Keratinocyte (primary cell): Measurements from ENCODE around the gene IFI16. TPM values are rescaled to one million over a fixed set of nuclear protein-coding genes. Genes with fewer than 3 reads are reported as not detected.

ENCODE experiments used
- DNase-seq: peaks from one replicate; pipeline ENCODE4 v3.0.0-alpha.2; 2011; ENCODE audit warnings: low read depth, missing footprints, low spot score
- FAIRE-seq: peaks from 2 replicates; lab custom pipeline; 2011; peaks lifted over from hg19 to GRCh38; lab: Jason Lieb, UNC
- H2AFZ ChIP-seq: 2 replicates; pipeline ENCODE4 v1.6.0; 2012; ENCODE audit warnings: low read length, control low read depth, inconsistent platforms; ENCODE audit not compliant: control insufficient read depth
- H3K27ac ChIP-seq: 2 replicates; pipeline ENCODE4 v1.5.1; 2011; ENCODE audit warnings: low read length; ENCODE audit not compliant: control insufficient read depth, insufficient read depth
- H3K27me3 ChIP-seq: 3 replicates; pipeline ENCODE4 v1.6.0; 2011; ENCODE audit warnings: low read length; ENCODE audit not compliant: control insufficient read depth, insufficient read depth; ENCODE audit errors: extremely low read depth
- H3K36me3 ChIP-seq, 2 experiments: 2 replicates in 1 of 2; 3 replicates in 1 of 2; pipeline ENCODE4 v1.5.1; 2011; ENCODE audit warnings: low read length in 2 of 2, mild to moderate bottlenecking in 1 of 2; ENCODE audit not compliant: control insufficient read depth in 2 of 2, insufficient read depth in 2 of 2; ENCODE audit errors: extremely low read depth in 1 of 2
- H3K4me1 ChIP-seq: 3 replicates; pipeline ENCODE4 v1.5.1; 2011; ENCODE audit warnings: low read length; ENCODE audit not compliant: control insufficient read depth, insufficient read depth; ENCODE audit errors: extremely low read depth
- H3K4me2 ChIP-seq: 3 replicates; pipeline ENCODE4 v1.6.0; 2011; ENCODE audit warnings: low read depth, low read length; ENCODE audit not compliant: control insufficient read depth, insufficient read depth; ENCODE audit errors: extremely low read depth
- H3K4me3 ChIP-seq, 3 experiments: fragments of 200-600 bp in 1 of 3; sonication (generic) in 1 of 3; 2 replicates in 2 of 3; 3 replicates in 1 of 3; pipeline ENCODE4 v1.5.1; 2011 to 2016; ENCODE audit warnings: low read length in 3 of 3, mild to moderate bottlenecking in 3 of 3, control low read depth in 2 of 3, inconsistent platforms in 1 of 3, low read depth in 1 of 3, mixed read lengths in 1 of 3, mixed run types in 1 of 3, moderate library complexity in 1 of 3; ENCODE audit not compliant: control insufficient read depth in 2 of 3, insufficient read depth in 2 of 3; ENCODE audit errors: extremely low read depth in 1 of 3
- H3K79me2 ChIP-seq: 2 replicates; pipeline ENCODE4 v1.6.0; 2012; ENCODE audit warnings: low read length; ENCODE audit not compliant: control insufficient read depth, insufficient read depth
- H3K9ac ChIP-seq: 3 replicates; pipeline ENCODE4 v1.6.0; 2011; ENCODE audit warnings: low read length; ENCODE audit not compliant: control insufficient read depth, insufficient read depth; ENCODE audit errors: extremely low read depth
- H3K9me1 ChIP-seq: 3 replicates; pipeline ENCODE4 v1.6.0; 2011; ENCODE audit warnings: low read length; ENCODE audit not compliant: control insufficient read depth, insufficient read depth; ENCODE audit errors: extremely low read depth
- H3K9me3 ChIP-seq: 2 replicates; pipeline ENCODE4 v1.5.1; 2012; ENCODE audit warnings: low read depth, low read length; ENCODE audit not compliant: control insufficient read depth
- H4K20me1 ChIP-seq: 3 replicates; pipeline ENCODE4 v1.6.0; 2011; ENCODE audit warnings: low read length; ENCODE audit not compliant: control insufficient read depth, insufficient read depth; ENCODE audit errors: extremely low read depth
- EZH2 ChIP-seq: IDR thresholded peaks from one replicate; pipeline ENCODE4 v1.6.1; 2012; ENCODE audit warnings: inconsistent platforms, mild to moderate bottlenecking, low read length, moderate library complexity
- dilution Hi-C: fragments of 300-500 bp; cut with MboI; formaldehyde crosslinking; loops from one replicate; pipeline ENCODE4 v1.7.0; 2020; ENCODE audit warnings: low sequenced_read_pairs; ENCODE audit not compliant: extremely low pct_ligation_motif_present
- polyA plus RNA-seq, 5 experiments: library from polyadenylated mRNA; depleted of rRNA in 3 of 5; stranded (reverse) in 3 of 5; stranded (forward) in 1 of 5; unstranded in 1 of 5; fragments of >200 nt; gene quantifications; 1 replicate in 1 of 5; 2 replicates in 3 of 5; 3 replicates in 1 of 5; pipeline versions ENCODE4 v1.2.1 to v1.2.3, GENCODE V29; 2011 to 2012; ENCODE audit warnings: missing spikeins in 2 of 5, low read depth in 1 of 5, low replicate concordance in 1 of 5
- TF ChIP-seq, protein P1 (sequence below), 3 experiments: IDR thresholded peaks in 1 of 3; conservative IDR thresholded peaks in 1 of 3; optimal IDR thresholded peaks in 1 of 3; 2 replicates in 2 of 3; 3 replicates in 1 of 3; pipeline versions ENCODE3 to v1.5.1; 2011; ENCODE audit warnings: low read length in 3 of 3, mild to moderate bottlenecking in 3 of 3, moderate library complexity in 2 of 3, control low read depth in 1 of 3, inconsistent platforms in 1 of 3; ENCODE audit not compliant: insufficient read depth in 2 of 3; ENCODE audit errors: extremely low read depth in 1 of 3

Gene IFI16
- polyA plus RNA-seq, 1 donor (not counting 4 experiments of a cell fraction or from before 2014, with no cell fraction given), result 193 TPM

GRCh38 chr1:159055181-159055641 lies 45.5 kb downstream of the IFI16 start:
- H3K4me3 ChIP-seq, result no peak overlapping the region
- DNase-seq (peak; percentile 38), FAIRE-seq (peak; percentile 69)
- H3K9me1 ChIP-seq, result no peaks in the 10 kb centered on the region
- H3K4me1 ChIP-seq, result peaks cover 29% of the 10 kb centered on the region
- H3K4me2 ChIP-seq, result peak overlapping the region; percentile 54
- H3K36me3 ChIP-seq, result peaks cover 16 to 17% of the 10 kb centered on the region in 2 experiments
- no peak overlapping the region for H2AFZ ChIP-seq
- H4K20me1 ChIP-seq, result no peaks in the 10 kb centered on the region
- no peaks in the 10 kb centered on the region for H3K79me2 ChIP-seq
- H3K9me3 ChIP-seq, result no peaks in the 10 kb centered on the region
- TF ChIP-seq, protein P1, sequence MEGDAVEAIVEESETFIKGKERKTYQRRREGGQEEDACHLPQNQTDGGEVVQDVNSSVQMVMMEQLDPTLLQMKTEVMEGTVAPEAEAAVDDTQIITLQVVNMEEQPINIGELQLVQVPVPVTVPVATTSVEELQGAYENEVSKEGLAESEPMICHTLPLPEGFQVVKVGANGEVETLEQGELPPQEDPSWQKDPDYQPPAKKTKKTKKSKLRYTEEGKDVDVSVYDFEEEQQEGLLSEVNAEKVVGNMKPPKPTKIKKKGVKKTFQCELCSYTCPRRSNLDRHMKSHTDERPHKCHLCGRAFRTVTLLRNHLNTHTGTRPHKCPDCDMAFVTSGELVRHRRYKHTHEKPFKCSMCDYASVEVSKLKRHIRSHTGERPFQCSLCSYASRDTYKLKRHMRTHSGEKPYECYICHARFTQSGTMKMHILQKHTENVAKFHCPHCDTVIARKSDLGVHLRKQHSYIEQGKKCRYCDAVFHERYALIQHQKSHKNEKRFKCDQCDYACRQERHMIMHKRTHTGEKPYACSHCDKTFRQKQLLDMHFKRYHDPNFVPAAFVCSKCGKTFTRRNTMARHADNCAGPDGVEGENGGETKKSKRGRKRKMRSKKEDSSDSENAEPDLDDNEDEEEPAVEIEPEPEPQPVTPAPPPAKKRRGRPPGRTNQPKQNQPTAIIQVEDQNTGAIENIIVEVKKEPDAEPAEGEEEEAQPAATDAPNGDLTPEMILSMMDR (optimal IDR thresholded peaks at IDR 0.05 in 1 of 3, IDR thresholded peaks at IDR 0.05 in 1 of 3, conservative IDR thresholded peaks at IDR 0.05 in 1 of 3; ENCODE audit: extremely low read depth in 1 of 3, insufficient read depth in 2 of 3, low read length in 3 of 3), result peak in 1 of 3 experiments; percentile 10
- no peak for TF ChIP-seq EZH2
- H3K9ac ChIP-seq, result no peak overlapping the region
- no peaks in the 10 kb centered on the region for H3K27me3 ChIP-seq
- dilution Hi-C loops, result no loop called here
- peak overlapping the region; percentile 50 for H3K27ac ChIP-seq

- Histone ChIP-seq H2AFZ (no peak overlapping the region), H3K27me3 (no peaks in the 10 kb centered on the region), H3K27ac (peak overlapping the region; percentile 25), H3K79me2 (no peaks in the 10 kb centered on the region), H3K9ac (no peak overlapping the region), H3K9me1 (no peaks in the 10 kb centered on the region), H3K4me1 (peaks cover 29% of the 10 kb centered on the region), H3K9me3 (no peaks in the 10 kb centered on the region), H3K4me2 (no peak overlapping the region), H3K4me3 (no peak overlapping the region), H3K36me3 (peaks cover 10 to 16% of the 10 kb centered on the region in 2 experiments), H4K20me1 (no peaks in the 10 kb centered on the region)
- DNase-seq, result no peak
- TF ChIP-seq EZH2, result no peak
- TF ChIP-seq, protein P1 (optimal IDR thresholded peaks at IDR 0.05 in 1 of 3, IDR thresholded peaks at IDR 0.05 in 1 of 3, conservative IDR thresholded peaks at IDR 0.05 in 1 of 3; ENCODE audit: extremely low read depth in 1 of 3, insufficient read depth in 2 of 3, low read length in 3 of 3), result peak in 1 of 3 experiments; percentile 4
- dilution Hi-C loops, result no loop called here
- FAIRE-seq, result no peak
These were observed 46.5 kb downstream of the IFI16 start for GRCh38 chr1:159056069-159056698.
